IMR-90 (cell line): Measurements from ENCODE around the gene POLR3A. TPM values are rescaled to one million over a fixed set of nuclear protein-coding genes. Genes with fewer than 3 reads are reported as not detected.

Source experiments
- ATAC-seq: fragments of 200-7000 bp; cut with Tn5 transposase; 2 replicates; pipeline ENCODE4 v1.9.1; 2020; ENCODE audit warnings: low read depth, mild to moderate bottlenecking, moderate library complexity
- BruUV-seq: library from RNA; stranded (reverse); fragments of 400-500 nt; replicated peaks from 2 replicates; lab custom pipeline; 2021; lab: Mats Ljungman, UMichigan
- CTCF ChIA-PET: fragments of 300-600 bp; formaldehyde crosslinking; extraction: SDS; loops from one replicate; lab custom pipeline; 2021; ENCODE audit warnings: antibody characterized with exemption; lab: Yijun Ruan, JAX
- POLR2A ChIA-PET: fragments of 300-600 bp; sonication (Branson Sonifier 250); formaldehyde crosslinking; loops from one replicate; lab custom pipeline; 2022; ENCODE audit warnings: antibody characterized with exemption; ENCODE audit not compliant: unreplicated experiment; lab: Charles Lee
- DNase-seq: peaks from one replicate; pipeline ENCODE4 v3.0.0; 2013
- H2AFZ ChIP-seq: replicated peaks from 2 replicates; pipeline ENCODE3; 2013; ENCODE audit warnings: low read length, mild to moderate bottlenecking; ENCODE audit not compliant: poor library complexity
- H2AK5ac ChIP-seq: 2 replicates; pipeline ENCODE4 v1.6.1; 2013; ENCODE audit warnings: low read depth, low read length, inconsistent platforms
- H2AK9ac ChIP-seq: replicated peaks from 2 replicates; pipeline ENCODE3; 2013; ENCODE audit warnings: mild to moderate bottlenecking, low read depth, low read length, moderate library complexity; ENCODE audit not compliant: poor library complexity
- H2BK120ac ChIP-seq: 2 replicates; pipeline ENCODE4 v1.6.1; 2013; ENCODE audit warnings: low read depth, low read length, inconsistent platforms
- H2BK15ac ChIP-seq: 3 replicates; pipeline ENCODE4 v1.6.1; 2013; ENCODE audit warnings: low read depth, low read length, inconsistent platforms
- H2BK20ac ChIP-seq: 2 replicates; pipeline ENCODE4 v1.6.1; 2013; ENCODE audit warnings: low read depth, mild to moderate bottlenecking, inconsistent platforms, low read length, moderate library complexity
- H2BK5ac ChIP-seq: 2 replicates; pipeline ENCODE4 v1.6.1; 2013; ENCODE audit warnings: mild to moderate bottlenecking, low read depth, low read length, inconsistent platforms; ENCODE audit not compliant: poor library complexity, severe bottlenecking
- H3K14ac ChIP-seq: replicated peaks from 2 replicates; pipeline ENCODE4 v1.6.1; 2013; ENCODE audit warnings: low read depth, low read length, inconsistent platforms
- H3K18ac ChIP-seq: 2 replicates; pipeline ENCODE4 v1.6.1; 2013; ENCODE audit warnings: low read depth, low read length, control low read depth
- H3K23ac ChIP-seq: 2 replicates; pipeline ENCODE4 v1.6.1; 2013; ENCODE audit warnings: low read depth, low read length, inconsistent platforms
- H3K27ac ChIP-seq: 2 replicates; pipeline ENCODE4 v1.5.1; 2013; ENCODE audit warnings: mild to moderate bottlenecking, control low read depth, low read length; ENCODE audit not compliant: insufficient read depth
- H3K27me3 ChIP-seq: 2 replicates; pipeline ENCODE4 v1.6.1; 2013; ENCODE audit warnings: low read length; ENCODE audit not compliant: control insufficient read depth, insufficient read depth
- H3K36me3 ChIP-seq: 2 replicates; pipeline ENCODE4 v1.6.1; 2013; ENCODE audit warnings: low read length, mixed read lengths; ENCODE audit not compliant: control insufficient read depth, insufficient read depth
- H3K4ac ChIP-seq: 2 replicates; pipeline ENCODE4 v1.6.1; 2013; ENCODE audit warnings: low read depth, low read length, inconsistent platforms
- H3K4me1 ChIP-seq: 2 replicates; pipeline ENCODE4 v1.6.1; 2013; ENCODE audit warnings: low read length, mixed read lengths; ENCODE audit not compliant: control insufficient read depth, insufficient read depth
- H3K4me2 ChIP-seq: 2 replicates; pipeline ENCODE4 v1.6.1; 2013; ENCODE audit warnings: low read depth, mild to moderate bottlenecking, control low read depth, low read length, moderate library complexity
- H3K4me3 ChIP-seq: 2 replicates; pipeline ENCODE4 v1.5.1; 2013; ENCODE audit warnings: low read depth, mild to moderate bottlenecking, control low read depth, low read length, moderate library complexity; ENCODE audit not compliant: insufficient read depth
- H3K56ac ChIP-seq: 2 replicates; pipeline ENCODE4 v1.6.1; 2013; ENCODE audit warnings: low read length, inconsistent platforms; ENCODE audit not compliant: insufficient read depth; ENCODE audit errors: extremely low read depth
- H3K79me1 ChIP-seq, 2 experiments: 2 replicates each; pipeline ENCODE4 v1.6.1; 2013; ENCODE audit warnings: low read length in 2 of 2, inconsistent platforms in 1 of 2, low read depth in 1 of 2
- H3K9ac ChIP-seq: 2 replicates; pipeline ENCODE4 v1.6.1; 2013; ENCODE audit warnings: low read depth, low read length, control low read depth
- H3K9me1 ChIP-seq: 2 replicates; pipeline ENCODE4 v1.6.1; 2013; ENCODE audit warnings: low read length, inconsistent platforms; ENCODE audit not compliant: insufficient read depth
- H3K9me3 ChIP-seq: 2 replicates; pipeline ENCODE4 v1.6.1; 2013; ENCODE audit warnings: low read length; ENCODE audit not compliant: control insufficient read depth, insufficient read depth
- H4K20me1 ChIP-seq: 2 replicates; pipeline ENCODE4 v1.6.1; 2013; ENCODE audit warnings: low read length, inconsistent platforms; ENCODE audit not compliant: insufficient read depth
- H4K5ac ChIP-seq: 2 replicates; pipeline ENCODE4 v1.6.1; 2013; ENCODE audit warnings: mild to moderate bottlenecking, low read depth, low read length, control low read depth
- H4K8ac ChIP-seq, 2 experiments: 2 replicates each; pipeline ENCODE4 v1.6.1; 2013; ENCODE audit warnings: low read depth in 2 of 2, low read length in 2 of 2, control low read depth in 1 of 2, inconsistent platforms in 1 of 2
- H4K91ac ChIP-seq: 2 replicates; pipeline ENCODE4 v1.6.1; 2013; ENCODE audit warnings: low read depth, low read length, inconsistent platforms; ENCODE audit not compliant: insufficient read depth
- BHLHE40 ChIP-seq: fragments of 150-350 bp; IDR thresholded peaks from 2 replicates; pipeline ENCODE4 v1.6.1; 2016; ENCODE audit warnings: mild to moderate bottlenecking, low read depth, low read length
- FOS ChIP-seq: fragments of 150-350 bp; IDR thresholded peaks from 2 replicates; pipeline ENCODE4 v1.6.1; 2016; ENCODE audit warnings: low read depth, low read length
- NFE2L2 ChIP-seq: fragments of 150-350 bp; IDR thresholded peaks from 2 replicates; pipeline ENCODE4 v1.6.1; 2016; ENCODE audit warnings: low read depth, mild to moderate bottlenecking, low read length
- WGBS, 2 experiments: methylation state at CpG; one replicate each; pipeline versions ENCODE4 v1.1.5 to v1.1.7; 2013; ENCODE audit warnings: missing lambda C conversion rate in 2 of 2; ENCODE audit not compliant: insufficient read length in 1 of 2; ENCODE audit errors: extremely low coverage in 2 of 2; 5-methylcytosine and 5-hydroxymethylcytosine counted together
- dilution Hi-C: fragments of 300-500 bp; cut with HindIII; formaldehyde crosslinking; loops from one replicate; pipeline ENCODE4 v1.14.3; 2018; ENCODE audit warnings: low sequenced_read_pairs; ENCODE audit not compliant: unreplicated experiment
- in situ Hi-C: fragments of 300-500 bp; cut with MboI; formaldehyde crosslinking; loops from 3 replicates; pipeline ENCODE4 v1.14.3; 2019; ENCODE audit warnings: low sequenced_read_pairs, inconsistent platforms, mixed read lengths
- intact Hi-C: fragments of 100-400 bp; cut with micrococcal nuclease; formaldehyde crosslinking; loops from 2 replicates; pipeline ENCODE4 v1.10.0; 2022
- polyA plus RNA-seq, 3 experiments: library from polyadenylated mRNA; depleted of rRNA; stranded (reverse); fragments of >200 nt; gene quantifications; 2 replicates each; pipeline ENCODE4 v1.2.3, GENCODE V29; 2012; ENCODE audit warnings: low replicate concordance in 1 of 3
- total RNA-seq: library from RNA; depleted of rRNA; stranded (reverse); fragments of >200 nt; gene quantifications from 2 replicates; pipeline ENCODE4 v1.2.3, GENCODE V29; 2012

The POLR3A gene
- total and polyA plus RNA-seq, 2 of the 4 experiments (the other 2 are of a cell fraction): 11.9 to 24.4 TPM

DNA sequence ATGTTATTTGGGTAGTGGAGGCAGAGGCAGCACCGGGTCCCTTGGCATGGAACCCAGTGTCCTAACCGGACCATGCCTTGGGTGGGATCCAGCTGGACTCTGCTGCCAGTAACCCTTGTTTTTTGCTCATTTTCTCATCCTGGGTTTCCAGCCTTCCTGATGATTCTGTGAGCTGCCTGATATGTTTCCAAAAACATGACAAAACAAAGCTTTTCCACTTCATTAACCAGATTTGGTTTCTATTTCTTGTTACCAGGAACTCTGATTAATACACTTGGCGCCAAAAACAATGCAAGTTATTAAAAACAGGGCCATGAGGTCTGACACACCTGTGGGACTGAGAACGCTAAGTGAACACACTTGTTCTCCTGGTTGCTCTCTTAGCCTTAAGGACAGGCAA is 69.9 kb downstream of the POLR3A start:
- Histone ChIP-seq H2BK120ac (no peak overlapping the region), H3K9me3 (peaks cover 3% of the 10 kb centered on the region), H3K9ac (no peak overlapping the region), H3K18ac (no peak overlapping the region), H2AFZ (peak overlapping the region; percentile 60), H3K9me1 (no peaks in the 10 kb centered on the region), H3K4me2 (no peak overlapping the region), H4K5ac (no peak overlapping the region), H3K14ac (0 out of 2 replicates have a peak overlapping the region, but pooled peaks have one; percentile 53), H3K56ac (no peak overlapping the region), H2AK5ac (peak overlapping the region; percentile 38; the same call in 1 of the 2 replicates), H3K79me1 (no peaks in the 10 kb centered on the region), H3K4me3 (no peak overlapping the region), H3K27me3 (no peaks in the 10 kb centered on the region), H3K27ac (no peak overlapping the region), H3K23ac (peak overlapping the region; percentile 64; the same call in 1 of the 2 replicates), H4K20me1 (no peaks in the 10 kb centered on the region), H2BK5ac (no peak overlapping the region), H3K4me1 (no peaks in the 10 kb centered on the region), H4K8ac (no peak overlapping the region), H4K91ac (no peak overlapping the region), H2BK15ac (no peak overlapping the region), H3K4ac (peak overlapping the region; percentile 13; the same call in 1 of the 2 replicates), H2BK20ac (no peak overlapping the region), H2AK9ac (no peak overlapping the region), H3K36me3 (no peaks in the 10 kb centered on the region)
- ChIA-PET CTCF (interaction anchor here (0.9 kb wide), 1 partner anchor 27 kb away, joined by 3 read pairs; no protein-coding TSS in a partner anchor), POLR2A (no interaction called here)
- BruUV-seq: no TSS peak
- in situ Hi-C loops (no loop called here), dilution Hi-C loops (no loop called here), intact Hi-C loops (no loop called here)
- 20% methylated on average over 3 of the region's 4 CpGs; no CpG with 5 or more reads in 1 of the 2 experiments for WGBS, 2 experiments
- no peak for TF ChIP-seq FOS
- no peak for TF ChIP-seq BHLHE40
- no peak for TF ChIP-seq NFE2L2
- DNase-seq (no peak), ATAC-seq (no peak)
